ENCODE results near the gene SERINC4.
"Not testable (repeated sequence)": the region's sequence is repeated elsewhere in the genome, so short reads cannot be mapped to it uniquely, and the experiment has no call there.

GRCh38 chr15:43746245-43746902, 53.6 kb downstream of the SERINC4 start, which contains the start of gene PDIA3:
- TF ChIP-seq CTCF (conservative IDR thresholded peaks at IDR 0.05 in 1 of 2, IDR thresholded peaks at IDR 0.05 in 1 of 2; ENCODE audit: extremely low read depth in 1 of 2, insufficient read depth in 1 of 2, low read depth in 1 of 2, low read length in 2 of 2), result peak in 1 of 2 donors; percentile 17
- not testable (repeated sequence) for TF ChIP-seq EZH2 (IDR thresholded peaks at IDR 0.05; ENCODE audit: borderline replicate concordance, low read length)

Measured in mammary epithelial cell (primary cell).